HG03469 (cell line): ENCODE data around the gene CAMK1D.
"Not testable (repeated sequence)": the region's sequence is repeated elsewhere in the genome, so short reads cannot be mapped to it uniquely, and the experiment has no call there.

Experiments used
- ATAC-seq: cut with Tn5 transposase; IDR thresholded peaks from one replicate; pipeline ENCODE4 v1.9.1; 2021; ENCODE audit warnings: mild to moderate bottlenecking, moderate library complexity, moderate number of reproducible peaks; ENCODE audit not compliant: unreplicated experiment

CAMK1D gene

DNA sequence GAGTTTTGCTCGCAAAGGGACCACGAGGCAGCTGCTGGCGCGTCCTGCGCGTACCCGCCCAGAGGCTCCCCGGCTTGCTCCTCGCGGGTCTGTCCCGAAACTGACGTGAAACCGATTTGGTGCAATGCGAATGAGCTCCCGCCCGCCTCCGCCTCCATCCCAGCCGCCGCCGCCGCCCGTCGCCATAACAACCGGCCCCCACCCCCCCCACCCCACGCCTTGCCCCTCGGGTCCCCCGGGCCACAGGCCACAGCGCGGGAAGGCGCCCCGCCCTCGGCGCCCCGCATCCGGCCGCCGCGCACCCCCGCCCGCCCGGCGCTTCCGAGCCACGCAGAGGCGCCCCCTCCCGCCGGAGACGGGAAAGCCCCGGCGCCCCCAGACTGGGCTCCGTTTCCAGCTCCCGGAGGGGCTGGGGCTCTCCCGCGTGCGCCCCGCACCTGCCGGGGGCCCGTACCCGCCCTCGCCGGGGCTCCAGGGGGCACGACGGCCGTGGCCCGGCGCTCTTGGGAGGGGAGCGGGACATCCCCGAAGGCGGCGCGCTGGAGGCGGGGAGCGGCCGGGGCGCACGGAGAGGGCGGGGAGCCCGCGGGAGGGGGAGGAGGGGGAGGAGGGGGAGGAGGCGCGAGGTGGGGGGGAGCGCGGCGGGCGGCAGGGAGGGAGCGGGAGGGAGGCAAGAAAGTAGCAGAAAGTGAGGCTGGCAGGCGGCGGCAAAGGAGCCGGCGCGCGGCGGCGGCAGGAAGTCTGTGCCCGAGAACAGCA lies at the start of gene CAMK1D:
Gene CAMK1D, plus strand, starts transcription at position 678 of the 759 bp plus-strand sequence.
- ATAC-seq: peak; percentile 25

DNA sequence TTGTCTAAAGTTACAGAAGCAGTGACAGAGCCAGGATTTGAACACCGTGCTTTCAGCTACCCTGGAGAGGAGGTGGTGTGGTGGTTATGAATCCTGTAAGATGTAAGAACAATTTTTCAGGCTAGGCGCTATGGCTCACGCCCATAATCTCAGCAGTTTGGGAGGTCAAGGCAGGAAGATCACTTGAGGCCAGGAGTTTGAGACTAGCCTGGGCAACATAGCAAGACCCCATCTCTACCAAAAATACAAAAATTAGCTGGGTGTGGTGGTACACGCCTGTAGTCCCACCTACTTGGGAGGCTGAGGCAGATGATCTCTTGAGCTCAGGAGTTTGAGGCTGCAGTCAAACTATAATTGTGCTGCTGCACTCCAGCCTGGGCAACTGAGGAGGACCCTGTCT lies 48.3 kb upstream of the CAMK1D start:
- ATAC-seq: not testable (repeated sequence)

DNA sequence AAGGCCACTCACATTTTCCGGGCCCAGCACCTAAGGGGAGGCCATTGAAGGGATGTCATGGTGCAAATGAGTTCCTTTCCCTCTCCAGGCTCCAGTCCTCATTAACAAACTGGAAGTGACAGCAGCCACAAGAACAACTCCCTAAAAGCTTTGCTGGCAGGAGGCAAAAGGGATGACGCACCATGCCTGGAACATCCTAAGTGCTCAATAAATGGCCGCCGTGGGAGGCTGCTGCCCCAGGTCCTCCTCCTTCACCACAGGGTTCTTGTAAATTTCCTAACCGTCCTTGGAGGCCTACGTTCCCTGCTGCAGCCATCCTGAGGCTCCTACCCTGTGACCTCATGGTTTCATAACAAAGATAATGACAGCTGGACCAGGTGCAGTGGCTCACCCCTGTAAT lies 41.3 kb upstream of the CAMK1D start:
- no peak for ATAC-seq

DNA sequence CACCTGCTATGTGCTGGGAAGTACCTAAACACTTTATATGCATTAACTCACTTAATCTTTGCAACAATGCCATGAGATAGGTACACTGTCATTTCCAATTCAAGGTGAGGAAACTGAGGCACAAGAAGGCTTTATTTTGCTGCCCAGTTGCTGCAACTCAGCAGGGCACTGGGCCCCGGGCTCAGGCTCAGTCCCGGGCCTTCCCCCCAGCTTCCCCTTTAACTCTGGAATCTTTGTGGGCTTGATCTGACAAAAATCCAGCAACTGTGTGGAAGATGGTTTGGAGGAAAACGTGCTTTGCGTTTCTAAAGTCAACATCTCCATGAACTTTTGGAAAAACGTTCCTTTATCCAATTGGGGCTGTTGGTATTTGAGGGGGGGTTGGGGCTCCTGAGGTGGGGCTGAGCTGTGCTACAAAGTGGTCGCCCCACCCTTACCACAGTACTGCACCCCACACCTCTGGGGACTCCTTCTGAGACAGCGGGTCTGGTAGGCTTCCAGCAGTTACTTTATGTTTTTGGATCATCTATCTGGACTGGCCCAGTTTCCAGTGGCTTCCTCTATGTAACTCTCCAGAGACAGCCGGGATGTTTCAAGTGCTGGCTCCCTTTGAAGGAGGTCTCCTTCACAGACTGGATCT lies 40.5 kb upstream of the CAMK1D start:
- ATAC-seq: no peak

DNA sequence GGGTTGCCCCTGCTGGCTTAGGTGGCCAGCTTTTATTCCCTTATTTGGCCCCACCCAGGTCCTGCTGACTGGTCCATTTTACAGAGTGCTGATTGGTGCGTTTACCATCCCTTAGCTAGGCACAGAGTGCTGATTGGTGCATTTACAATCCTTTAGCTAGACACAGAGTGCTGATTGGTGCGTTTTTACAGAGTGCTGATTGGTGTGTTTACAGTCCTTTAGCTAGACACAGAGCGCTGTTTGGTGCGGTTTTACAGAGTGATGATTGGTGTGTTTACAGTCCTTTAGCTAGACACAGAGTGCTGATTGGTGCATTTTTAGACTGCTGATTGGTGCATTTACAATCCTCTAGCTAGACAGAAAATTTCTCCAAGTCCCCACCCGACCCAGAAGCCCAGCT lies 39.6 kb upstream of the CAMK1D start:
- not testable (repeated sequence) for ATAC-seq

DNA sequence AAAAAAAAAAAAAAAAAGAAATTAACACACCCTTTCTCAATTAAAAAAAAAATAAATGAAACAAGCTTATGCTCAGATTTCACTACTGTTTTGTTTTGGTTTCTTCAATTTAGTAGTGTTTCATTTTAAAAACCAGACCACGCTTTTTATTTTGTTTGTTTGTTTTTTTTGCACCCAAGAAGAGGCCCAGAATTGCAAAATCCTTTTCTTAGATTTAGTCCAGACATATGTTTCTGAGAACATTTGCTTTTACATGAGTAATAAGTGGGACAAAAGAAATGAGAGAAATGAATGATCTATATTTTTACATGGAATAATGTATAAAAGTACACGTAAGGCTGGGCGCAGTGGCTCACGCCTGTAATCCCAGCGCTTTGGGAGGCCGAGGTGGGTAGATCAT lies 34.5 kb upstream of the CAMK1D start:
- no peak for ATAC-seq

DNA sequence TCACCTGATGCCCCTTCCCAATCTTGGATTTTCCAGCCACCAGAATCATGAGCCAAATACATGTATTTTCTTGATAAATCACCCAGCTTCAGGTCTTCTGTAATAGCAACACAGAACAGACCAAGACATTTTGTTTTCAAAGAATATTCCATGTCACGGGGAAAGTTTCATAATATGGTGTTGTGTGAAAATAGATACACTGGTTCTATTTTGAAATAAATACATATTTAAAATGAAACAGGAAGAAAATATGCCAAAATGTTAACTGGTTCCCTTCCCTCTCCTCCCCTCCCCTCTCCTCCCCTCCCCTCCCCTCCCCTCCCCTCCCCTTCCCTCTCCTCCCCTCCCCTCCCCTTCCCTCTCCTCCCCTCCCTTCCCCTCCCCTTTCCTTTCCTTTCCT lies 30.3 kb upstream of the CAMK1D start:
- no peak for ATAC-seq

DNA sequence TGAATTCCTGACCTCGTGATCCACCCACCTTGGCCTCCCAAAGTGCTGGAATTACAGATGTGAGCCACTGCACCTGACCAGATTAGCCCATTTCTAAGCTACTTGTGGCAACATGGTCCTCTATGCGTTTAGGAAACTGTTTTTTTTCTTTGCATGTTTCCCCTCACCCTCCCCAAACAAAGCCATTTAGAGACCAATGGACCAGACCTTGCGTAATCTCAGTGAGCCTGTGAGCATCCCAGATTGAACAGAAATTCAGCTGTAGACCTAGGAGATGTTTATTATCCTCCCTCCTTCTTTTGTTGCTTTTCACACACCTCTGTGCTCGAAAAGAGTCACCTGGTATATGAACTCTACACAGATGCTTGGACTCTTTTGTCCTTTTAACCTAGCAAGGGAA lies 28.5 kb upstream of the CAMK1D start:
- ATAC-seq: no peak

DNA sequence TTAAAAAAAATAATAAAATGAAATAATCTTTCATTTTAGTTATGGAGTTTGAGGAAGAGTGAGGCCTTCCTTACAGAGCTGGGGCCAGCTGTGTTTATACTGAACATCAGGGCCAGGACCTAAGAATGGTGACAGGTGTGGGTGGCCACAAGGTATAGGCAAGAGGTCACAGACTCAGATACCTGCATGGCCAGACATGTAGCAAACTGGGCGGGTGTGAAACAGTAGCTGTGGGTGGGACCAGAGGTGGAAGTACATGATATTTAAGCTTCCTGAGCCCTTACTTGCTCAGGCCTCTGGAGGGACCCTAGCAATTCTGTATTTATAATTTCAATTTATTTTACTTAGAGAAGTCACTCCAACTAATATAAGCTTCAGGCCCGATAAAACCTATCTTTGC lies 27.7 kb upstream of the CAMK1D start:
- no peak for ATAC-seq

DNA sequence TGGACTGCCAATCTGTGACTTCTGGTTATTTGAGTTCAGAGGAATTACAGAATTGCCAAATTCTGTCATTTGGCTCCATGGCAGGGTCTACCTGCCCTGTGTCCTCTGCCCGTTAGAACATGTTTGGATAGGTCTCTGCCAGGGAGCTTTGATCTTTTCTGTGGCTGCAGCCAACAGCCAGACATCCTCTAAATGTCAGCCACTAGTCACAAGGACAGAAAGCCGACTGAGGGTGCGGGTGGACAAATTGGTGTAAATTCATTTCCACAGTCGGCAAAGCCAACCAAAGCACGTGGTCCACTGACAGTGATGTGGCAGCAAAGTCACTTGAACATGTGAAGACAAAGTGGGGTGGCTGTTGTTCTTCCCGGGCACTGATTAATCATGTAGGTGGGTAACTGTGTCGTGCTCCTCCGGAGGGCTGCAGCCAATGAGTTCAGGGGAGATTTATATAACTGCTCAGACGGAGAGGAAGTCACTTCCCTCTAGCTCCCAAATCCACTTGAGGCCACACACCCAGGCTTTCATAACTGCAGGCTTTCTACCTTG lies 26.7 kb upstream of the CAMK1D start:
- ATAC-seq: no peak

DNA sequence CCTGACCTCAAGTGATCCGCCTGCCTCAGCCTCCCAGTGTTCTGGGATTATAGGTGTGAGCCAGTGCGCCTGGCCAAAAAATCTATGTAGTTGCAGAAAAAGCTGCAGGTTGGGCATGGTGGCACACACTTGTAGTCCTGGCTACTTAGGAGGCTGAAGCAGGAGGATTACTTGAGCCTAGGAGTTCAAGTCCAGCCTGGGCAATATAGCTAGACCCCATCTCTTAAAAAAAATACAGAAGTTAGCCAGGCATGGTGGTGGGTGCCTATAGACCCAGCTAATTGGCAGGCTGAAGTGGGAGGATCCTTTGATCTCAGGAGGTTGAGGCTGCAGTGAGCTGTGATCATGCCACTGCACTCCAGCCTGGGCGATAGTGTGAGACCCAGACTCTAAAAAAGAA lies 24.8 kb upstream of the CAMK1D start:
- no peak for ATAC-seq

DNA sequence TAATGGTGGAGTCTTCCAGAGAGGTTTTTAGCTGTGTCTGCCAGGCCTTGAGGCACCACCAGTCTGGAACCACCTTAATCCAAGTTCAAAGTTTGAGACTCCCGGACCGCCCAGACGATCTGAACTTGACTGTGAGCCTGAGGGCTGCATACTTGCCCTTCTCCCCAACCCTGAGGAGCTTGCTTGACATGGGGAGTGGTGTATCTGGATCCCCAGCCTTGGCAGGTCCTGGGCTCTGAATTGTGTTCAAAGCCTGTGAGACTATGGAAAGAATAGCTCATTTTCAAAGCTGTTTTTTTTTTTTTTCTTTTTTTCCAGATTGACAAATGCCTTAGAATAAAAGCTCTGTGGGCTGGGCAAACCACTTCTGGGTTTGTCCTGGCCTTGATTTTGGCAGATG lies 22.3 kb upstream of the CAMK1D start:
- ATAC-seq: no peak

DNA sequence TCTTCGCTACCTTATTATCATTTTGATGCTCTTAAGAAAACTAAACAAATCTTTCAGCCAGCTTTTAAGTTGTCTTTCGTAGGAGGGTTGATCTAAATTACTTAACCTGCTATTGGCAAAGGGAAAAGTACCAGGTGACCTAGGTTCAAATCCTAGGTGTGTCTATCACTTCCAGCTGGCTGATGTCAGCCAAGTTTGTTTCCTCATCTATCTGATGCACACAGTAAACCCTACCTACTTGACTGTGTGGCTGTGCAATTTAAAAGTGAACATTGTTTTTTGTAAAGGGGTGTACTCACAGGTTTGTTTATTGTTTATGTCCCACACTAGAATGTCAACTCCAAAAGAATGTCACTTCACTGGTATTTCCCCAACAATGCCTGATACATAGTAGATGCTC lies 21.9 kb upstream of the CAMK1D start:
- no peak for ATAC-seq

DNA sequence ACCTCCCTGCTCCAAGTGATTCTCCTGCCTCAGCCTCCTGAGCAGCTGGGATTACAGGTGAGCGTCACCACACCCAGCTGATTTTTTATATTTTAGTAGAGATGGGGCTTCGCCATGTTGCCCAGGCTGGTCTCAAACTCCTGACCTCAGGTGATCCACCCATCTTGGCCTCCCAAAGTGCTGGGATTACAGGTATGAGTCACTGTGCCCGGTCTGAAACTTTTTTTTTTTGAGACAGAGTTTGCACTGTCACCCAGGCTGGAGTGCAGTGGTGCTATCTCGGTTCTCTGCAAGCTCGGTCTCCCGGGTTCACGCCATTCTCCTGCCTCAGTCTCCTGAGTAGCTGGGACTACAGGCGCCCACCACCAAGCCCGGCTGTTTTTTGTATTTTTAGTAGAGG lies 21.0 kb upstream of the CAMK1D start:
- ATAC-seq: not testable (repeated sequence)

DNA sequence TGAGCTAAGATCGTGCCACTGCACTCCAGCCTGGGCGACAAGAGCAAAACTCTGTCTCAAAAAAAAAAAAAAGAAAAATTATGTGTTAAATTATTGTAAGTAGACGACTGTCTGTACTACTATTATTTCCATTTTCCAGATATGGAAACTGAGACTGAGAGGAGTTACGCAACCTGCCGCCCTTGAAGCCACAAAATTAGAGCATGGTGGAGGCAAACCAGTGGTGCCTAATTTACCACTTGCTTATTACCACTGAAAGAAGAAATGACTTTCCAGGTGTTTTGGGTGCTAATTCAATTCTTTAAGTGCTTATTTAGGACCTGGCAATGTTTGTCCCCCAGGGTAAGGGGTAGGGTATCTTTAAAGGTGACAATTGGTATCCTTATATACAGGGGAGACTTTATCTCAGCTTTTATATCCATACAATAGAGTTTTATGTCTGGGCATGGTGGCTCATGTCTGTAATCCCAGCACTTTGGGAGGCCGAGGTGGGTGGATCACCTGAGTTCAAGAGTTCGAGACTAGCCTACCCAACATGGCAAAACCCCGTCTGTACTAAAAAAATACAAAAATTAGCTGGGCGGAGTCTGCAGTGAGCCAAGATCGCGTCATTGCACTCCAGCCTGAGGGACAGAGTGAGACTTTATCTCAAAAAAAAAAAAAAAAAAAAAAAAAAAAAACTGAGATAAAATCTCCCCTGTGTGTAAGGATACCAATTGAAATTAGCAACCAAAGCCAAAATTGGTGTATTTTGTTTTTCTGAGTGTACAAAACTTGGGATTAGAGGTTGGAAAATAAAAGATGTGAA lies 16.6 kb upstream of the CAMK1D start:
- no peak for ATAC-seq

DNA sequence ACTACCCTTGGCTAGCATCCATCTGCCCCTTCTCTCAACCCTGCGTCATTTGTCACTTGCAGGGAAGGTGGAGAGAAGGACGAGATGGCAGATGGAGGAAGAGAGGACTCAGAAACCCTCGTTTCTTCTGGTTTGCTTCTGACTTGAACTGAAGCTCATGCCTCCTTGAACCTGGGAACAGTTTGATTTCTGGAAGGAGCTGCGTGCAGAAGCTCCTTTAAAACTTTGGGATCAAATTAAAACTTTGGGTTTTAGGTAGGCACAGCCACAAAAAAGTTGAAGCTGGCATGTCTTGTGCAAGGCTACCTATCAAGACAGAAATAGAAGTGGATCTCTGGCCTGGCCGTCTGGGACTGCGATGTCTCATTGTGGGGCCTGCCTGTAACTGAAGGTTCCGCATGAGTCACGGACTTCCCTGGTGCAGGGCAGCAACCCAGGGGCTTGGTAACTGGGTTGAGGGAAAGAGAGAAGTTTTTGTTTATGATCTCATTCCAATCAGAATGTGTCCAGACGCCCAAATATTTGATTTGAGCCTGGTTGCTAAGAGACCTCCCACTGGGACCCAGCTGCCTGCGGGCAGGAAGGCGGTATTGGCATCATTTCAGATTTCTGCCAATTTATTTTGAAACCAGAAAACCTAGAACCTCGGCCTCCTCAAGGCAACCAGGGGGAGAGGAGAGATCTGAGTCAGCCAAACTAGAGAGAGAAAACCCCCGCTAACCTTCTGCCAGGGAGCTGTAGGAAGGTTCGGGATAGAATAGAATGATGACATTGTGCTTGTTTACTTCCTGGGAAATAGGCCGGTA lies 15.8 kb upstream of the CAMK1D start:
- peak; percentile 65 for ATAC-seq

DNA sequence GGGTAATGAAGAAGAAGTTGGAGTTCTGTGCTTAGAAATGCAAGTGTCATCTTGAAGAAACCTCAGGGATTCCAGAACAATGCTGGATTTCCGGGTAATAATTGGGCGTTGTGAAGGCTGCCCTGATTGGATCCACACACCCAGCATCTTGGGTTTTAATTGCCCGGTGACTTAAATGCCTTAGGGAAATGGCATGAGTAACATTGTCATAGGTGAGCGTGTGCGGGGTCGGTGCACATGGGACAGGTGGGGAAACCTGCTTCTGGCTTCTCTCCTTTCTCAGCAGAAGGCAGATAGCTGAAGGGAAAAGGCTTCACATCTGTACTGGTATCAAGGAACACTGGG lies 15.2 kb upstream of the CAMK1D start:
- ATAC-seq: no peak

DNA sequence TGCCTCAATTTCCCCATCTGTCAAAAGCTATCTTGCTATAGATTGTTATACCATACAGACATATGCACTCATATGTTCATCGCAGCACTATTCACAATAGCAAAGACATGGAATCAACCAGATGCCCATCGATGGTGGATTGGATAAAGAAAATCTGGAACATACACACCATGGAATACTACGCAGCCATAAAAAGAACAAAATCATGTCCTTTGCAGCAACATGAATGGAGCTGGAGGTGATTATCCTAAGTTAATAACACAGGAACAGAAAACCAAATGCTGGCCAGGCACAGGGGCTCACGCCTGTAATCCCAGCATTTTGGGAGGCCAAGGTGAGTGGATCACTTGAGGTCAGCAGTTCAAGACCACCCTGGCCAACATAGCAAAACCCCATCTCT lies 14.2 kb upstream of the CAMK1D start:
- ATAC-seq: not testable (repeated sequence)

DNA sequence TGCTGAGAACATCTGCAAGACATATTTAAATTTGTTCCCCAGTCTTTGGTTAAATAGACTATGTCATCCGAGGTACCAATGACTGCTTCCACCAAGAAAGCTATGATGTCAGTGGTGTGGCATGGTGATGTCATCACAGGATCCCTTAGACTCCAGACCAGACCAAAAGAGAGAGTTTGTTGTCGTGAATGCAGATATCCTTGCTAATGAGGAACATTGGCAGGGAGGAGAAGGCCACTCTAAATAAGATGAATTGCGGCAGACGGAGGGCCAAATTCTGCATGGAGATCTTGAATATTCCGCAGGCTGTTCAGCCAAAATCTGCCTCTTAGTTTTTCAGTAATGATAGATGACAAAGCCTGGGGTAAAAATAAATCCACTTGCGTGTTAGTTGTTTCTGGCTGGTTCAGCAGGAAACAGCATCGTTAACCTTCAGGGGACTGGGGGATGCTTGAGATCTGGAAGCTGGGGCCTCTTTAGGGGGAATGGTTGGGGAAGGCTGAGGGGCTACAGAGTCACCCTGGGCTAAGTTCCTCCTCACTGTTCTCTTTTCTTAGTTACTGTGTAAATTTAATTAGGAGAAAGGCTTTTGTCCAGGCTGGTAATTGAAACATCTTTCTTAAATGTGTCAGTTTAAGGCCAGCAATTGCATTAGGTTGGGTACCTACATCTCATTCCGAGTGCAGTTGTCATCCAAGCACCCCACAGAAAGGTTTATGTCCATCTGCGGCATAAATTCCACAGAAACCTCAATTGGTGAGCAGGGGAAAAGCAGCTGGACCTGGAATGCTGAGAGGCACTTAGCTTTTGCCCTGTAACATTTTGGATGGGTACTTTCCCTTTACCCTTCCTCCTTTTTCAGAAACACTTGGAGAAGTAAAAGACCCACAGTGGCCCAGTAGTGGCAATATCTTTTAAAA lies 11.6 kb upstream of the CAMK1D start:
- ATAC-seq: no peak

DNA sequence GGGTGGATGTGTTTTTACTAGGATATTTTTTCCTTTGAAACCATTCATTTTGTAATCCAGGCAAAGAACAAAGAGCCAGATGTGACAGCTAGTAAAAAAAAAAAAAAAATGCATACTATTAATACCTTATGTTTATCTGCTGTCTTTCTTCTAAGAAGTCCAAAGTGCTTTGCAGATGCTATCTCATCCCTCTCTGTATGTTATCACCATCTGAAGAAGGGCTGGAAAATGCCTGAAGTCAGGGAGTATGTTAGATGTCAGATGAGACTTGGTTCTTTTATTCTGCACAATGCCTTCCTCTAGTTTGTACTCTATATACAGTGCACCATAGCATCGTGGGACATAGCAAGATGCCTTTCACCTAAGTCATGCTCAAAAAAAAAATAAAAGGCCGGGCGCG lies 10.4 kb upstream of the CAMK1D start:
- no peak for ATAC-seq
